Left ventricle myocardium inferior (tissue), 1 donor: ENCODE data around the gene GNAI1. TPM values are rescaled to one million over a fixed set of nuclear protein-coding genes. Genes with fewer than 3 reads are reported as not detected.

Experiments
- DNase-seq: peaks from one replicate; pipeline ENCODE4 v3.0.0-alpha.2; 2020
- H3K27ac ChIP-seq: fragments of 200-600 bp; replicated peaks from 2 replicates; pipeline ENCODE4 v1.8.0; 2021
- H3K27me3 ChIP-seq: fragments of 200-600 bp; 2 replicates; pipeline ENCODE4 v1.8.0; 2021; ENCODE audit warnings: low read depth
- H3K36me3 ChIP-seq: fragments of 200-600 bp; 2 replicates; pipeline ENCODE4 v1.8.0; 2021
- H3K4me1 ChIP-seq: fragments of 200-600 bp; 2 replicates; pipeline ENCODE4 v1.8.0; 2021
- H3K4me3 ChIP-seq: fragments of 200-600 bp; 2 replicates; pipeline ENCODE4 v1.8.0; 2021; ENCODE audit warnings: mild to moderate bottlenecking, moderate library complexity
- H3K9me3 ChIP-seq: fragments of 200-600 bp; replicated peaks from 2 replicates; pipeline ENCODE4 v1.8.0; 2021
- intact Hi-C: fragments of 100-400 bp; cut with micrococcal nuclease; formaldehyde crosslinking; loops from one replicate; pipeline ENCODE4 v1.11.0; 2022
- total RNA-seq: library from RNA; stranded (reverse); fragmentation: NEBNext Ultra II Directional; extraction: Animal tissue kit (Norgen Biotek cat#: 25700); gene quantifications from one replicate; pipeline ENCODE4 v1.2.1, GENCODE V29; 2021
- TF ChIP-seq, protein P1 (sequence below): fragments of 200-600 bp; IDR thresholded peaks from 2 replicates; pipeline ENCODE4 v1.8.0; 2021; ENCODE audit warnings: antibody characterized with exemption, mild to moderate bottlenecking, borderline replicate concordance
- donor health status: DM: no; HTN: yes; CAD: no; lungs with severe emphysema.

The GNAI1 gene
- total RNA-seq, 1 donor from 2014 or later: 14.5 TPM

GRCh38 chr7:80132594-80132993, 2.0 kb upstream of the GNAI1 start:
- TF ChIP-seq, protein P1, sequence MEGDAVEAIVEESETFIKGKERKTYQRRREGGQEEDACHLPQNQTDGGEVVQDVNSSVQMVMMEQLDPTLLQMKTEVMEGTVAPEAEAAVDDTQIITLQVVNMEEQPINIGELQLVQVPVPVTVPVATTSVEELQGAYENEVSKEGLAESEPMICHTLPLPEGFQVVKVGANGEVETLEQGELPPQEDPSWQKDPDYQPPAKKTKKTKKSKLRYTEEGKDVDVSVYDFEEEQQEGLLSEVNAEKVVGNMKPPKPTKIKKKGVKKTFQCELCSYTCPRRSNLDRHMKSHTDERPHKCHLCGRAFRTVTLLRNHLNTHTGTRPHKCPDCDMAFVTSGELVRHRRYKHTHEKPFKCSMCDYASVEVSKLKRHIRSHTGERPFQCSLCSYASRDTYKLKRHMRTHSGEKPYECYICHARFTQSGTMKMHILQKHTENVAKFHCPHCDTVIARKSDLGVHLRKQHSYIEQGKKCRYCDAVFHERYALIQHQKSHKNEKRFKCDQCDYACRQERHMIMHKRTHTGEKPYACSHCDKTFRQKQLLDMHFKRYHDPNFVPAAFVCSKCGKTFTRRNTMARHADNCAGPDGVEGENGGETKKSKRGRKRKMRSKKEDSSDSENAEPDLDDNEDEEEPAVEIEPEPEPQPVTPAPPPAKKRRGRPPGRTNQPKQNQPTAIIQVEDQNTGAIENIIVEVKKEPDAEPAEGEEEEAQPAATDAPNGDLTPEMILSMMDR: no peak
- no peak for DNase-seq

DNA sequence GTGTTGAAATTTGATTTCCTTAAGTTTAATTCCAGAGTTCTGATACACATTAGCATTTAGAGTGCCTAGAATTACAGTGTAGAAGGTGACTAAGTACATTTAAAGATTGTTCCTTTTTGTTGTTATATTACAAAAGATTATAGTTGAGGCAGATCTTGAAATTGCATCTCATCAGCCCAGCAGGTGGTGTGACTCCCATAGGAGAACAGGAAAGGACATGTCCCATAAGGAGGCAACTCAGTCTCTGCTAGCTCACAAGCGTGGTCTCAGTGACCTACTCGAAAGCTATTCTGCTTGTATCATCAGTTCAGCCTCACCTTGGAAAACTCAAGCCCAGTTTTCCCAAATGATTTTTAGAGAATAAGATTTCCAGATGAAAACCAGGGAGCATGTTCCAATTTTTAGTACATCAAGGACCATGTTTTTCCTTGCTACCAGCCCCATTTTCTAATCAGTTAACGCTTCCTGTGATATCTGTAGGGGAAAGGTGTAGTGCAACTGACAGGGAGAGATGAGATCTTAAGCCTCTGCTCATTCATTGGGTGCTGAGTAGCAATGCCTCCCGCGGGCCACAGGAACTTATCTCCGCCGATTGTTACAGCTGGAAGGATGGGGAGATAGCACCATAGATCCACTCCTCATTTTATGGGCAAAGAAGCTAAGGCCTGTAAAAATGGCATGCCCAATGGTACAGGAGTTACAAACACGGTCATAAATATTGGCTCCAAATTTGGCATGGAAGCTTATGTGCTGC, 1.1 kb upstream of the GNAI1 start:
- H3K36me3 ChIP-seq: no peaks in the 10 kb centered on the region
- TF ChIP-seq, protein P1: peak; percentile 34
- no peak for DNase-seq
- H3K4me3 ChIP-seq: peak overlapping the region; percentile 95
- peaks cover 44% of the 10 kb centered on the region for H3K4me1 ChIP-seq
- H3K27ac ChIP-seq: peak overlapping the region; percentile 90
- no peaks in the 10 kb centered on the region for H3K27me3 ChIP-seq
- intact Hi-C loops: no loop called here
- H3K9me3 ChIP-seq: no peaks in the 10 kb centered on the region

More at GRCh38 chr7:80132594-80132993, 2.0 kb upstream of the GNAI1 start:
- Histone ChIP-seq H3K4me3 (no peak overlapping the region), H3K36me3 (no peaks in the 10 kb centered on the region), H3K9me3 (no peaks in the 10 kb centered on the region), H3K27me3 (no peaks in the 10 kb centered on the region), H3K4me1 (peaks cover 34% of the 10 kb centered on the region), H3K27ac (peak overlapping the region; percentile 90)
- intact Hi-C loops: no loop called here

GRCh38 chr7:80134115-80134535, 506 bp upstream of the GNAI1 start:
- intact Hi-C loops: no loop called here
- H3K4me3 ChIP-seq: peak overlapping the region; percentile 95
- H3K36me3 ChIP-seq: no peaks in the 10 kb centered on the region
- no peak for DNase-seq
- peak overlapping the region; percentile 90 for H3K27ac ChIP-seq
- no peaks in the 10 kb centered on the region for H3K9me3 ChIP-seq
- peaks cover 49% of the 10 kb centered on the region for H3K4me1 ChIP-seq
- TF ChIP-seq, protein P1: no peak
- H3K27me3 ChIP-seq: no peaks in the 10 kb centered on the region

DNA sequence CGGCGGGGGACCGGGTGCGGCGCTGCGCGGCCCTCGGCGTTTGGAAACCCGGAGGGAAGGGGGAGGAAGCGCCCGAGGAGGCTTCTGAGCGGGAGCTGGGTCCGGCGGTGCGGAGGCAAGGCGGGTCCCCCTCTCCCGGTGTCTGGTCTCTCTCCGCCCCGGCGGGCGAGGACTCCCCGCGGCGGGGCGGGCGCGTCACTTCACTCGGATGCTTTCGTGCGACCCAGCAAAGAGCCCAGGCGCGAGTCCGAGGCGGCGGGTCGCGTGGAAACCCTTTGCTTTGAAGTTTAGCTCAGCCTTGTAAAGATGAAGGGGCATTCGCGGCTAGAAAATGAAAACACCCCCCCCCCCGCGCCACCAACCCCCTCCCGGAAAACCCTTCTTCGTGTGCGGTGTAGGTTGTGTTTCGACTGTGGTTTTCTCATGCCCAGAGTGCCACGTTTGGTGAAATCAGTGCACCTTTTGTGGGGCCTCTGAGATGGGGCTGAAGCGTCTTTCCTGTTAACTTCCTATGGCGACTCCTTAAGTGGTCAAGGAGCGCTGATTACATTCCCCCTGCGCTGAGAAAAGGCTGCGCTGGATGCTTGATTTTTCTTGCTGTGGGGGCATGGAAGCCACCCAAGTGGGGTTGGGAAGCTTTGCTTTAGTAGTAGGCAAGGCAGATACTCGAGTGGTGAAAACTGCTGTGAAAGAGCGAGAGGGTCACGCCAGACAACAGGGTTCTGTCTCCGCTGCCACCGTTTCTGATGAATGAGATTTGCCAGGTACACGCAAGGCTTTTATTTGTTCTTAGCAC, 876 bp downstream of the GNAI1 start:
- peak; percentile 40 for DNase-seq
- Histone ChIP-seq H3K36me3 (no peaks in the 10 kb centered on the region), H3K9me3 (no peaks in the 10 kb centered on the region), H3K27me3 (no peaks in the 10 kb centered on the region), H3K4me3 (peak overlapping the region; percentile 95), H3K27ac (peak overlapping the region; percentile 90), H3K4me1 (peaks cover 52% of the 10 kb centered on the region)
- intact Hi-C loops: no loop called here
- TF ChIP-seq, protein P1: no peak

DNA sequence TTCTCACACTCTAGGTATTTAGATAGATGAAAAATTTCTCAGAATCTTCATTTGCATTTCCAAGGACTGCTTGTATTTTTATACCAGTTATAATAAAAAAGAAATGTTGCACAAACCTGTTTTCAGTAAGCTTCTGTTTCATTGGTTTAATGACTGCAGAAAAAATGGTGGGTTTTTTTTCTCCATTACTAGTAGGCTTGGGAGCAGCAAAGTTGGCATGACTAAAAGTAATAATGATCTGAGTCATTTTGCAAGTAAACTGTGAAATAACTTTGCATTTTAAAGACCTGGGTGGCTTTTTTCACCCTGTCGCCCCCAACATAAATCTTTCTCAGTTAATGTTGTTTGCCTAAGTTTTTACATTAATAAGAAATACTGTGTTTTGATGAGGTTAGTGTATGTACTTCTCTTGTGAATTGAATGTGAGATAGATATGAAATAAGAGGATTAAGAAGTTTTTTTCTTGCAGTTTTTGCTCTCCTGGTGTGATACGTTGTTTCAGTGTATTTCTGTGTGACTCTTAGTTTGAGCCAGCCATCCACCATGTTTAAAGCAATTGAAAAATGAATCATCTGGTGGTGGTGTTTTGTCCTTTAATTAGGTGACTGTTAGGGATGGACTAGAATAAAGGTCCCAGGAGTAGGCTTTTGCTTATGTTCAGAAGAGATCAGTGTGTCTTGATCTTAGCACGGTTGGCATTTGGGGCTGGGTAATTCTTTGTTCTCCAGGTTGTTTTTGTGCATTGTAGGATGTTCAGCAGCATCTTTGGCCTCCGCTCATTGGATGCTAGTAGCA, 1.8 kb downstream of the GNAI1 start:
- Histone ChIP-seq H3K27ac (peak overlapping the region; percentile 90), H3K27me3 (no peaks in the 10 kb centered on the region), H3K4me3 (peak overlapping the region; percentile 95), H3K9me3 (peaks cover 2% of the 10 kb centered on the region), H3K4me1 (peaks cover 52% of the 10 kb centered on the region), H3K36me3 (no peaks in the 10 kb centered on the region)
- DNase-seq: no peak
- intact Hi-C loops: no loop called here
- TF ChIP-seq, protein P1: no peak
